ENCODE data around the gene LINC01488.

Gene LINC01488

GRCh38 chr11:69481393-69481844 is at the start of gene LINC01488:
TSS of gene LINC01488 (plus strand) at chr11:69481663.
- H3K36me3 ChIP-seq (ENCODE audit: insufficient read depth, low read length) = no peaks in the 10 kb centered on the region
- H3K4me1 ChIP-seq (ENCODE audit: insufficient read depth, low read length) = peaks cover 24% of the 10 kb centered on the region
- H3K9ac ChIP-seq (ENCODE audit: low read depth, low read length) = no peak within 1 kb of the TSS
- H3K9me3 ChIP-seq (ENCODE audit: control insufficient read depth, insufficient read depth, low read length) = no peaks in the 10 kb centered on the region

GRCh38 chr11:69431893-69432738 is 49.3 kb upstream of the LINC01488 start:
- Histone ChIP-seq H3K9ac (ENCODE audit: low read depth, low read length) (no peak overlapping the region), H3K4me1 (ENCODE audit: insufficient read depth, low read length) (peaks cover 33% of the 10 kb centered on the region; the same call in 1 of the 2 replicates), H3K36me3 (ENCODE audit: insufficient read depth, low read length) (no peaks in the 10 kb centered on the region), H3K9me3 (ENCODE audit: control insufficient read depth, insufficient read depth, low read length) (no peaks in the 10 kb centered on the region)

- H3K36me3 ChIP-seq (ENCODE audit: insufficient read depth, low read length) = no peaks in the 10 kb centered on the region
- peaks cover 50% of the 10 kb centered on the region for H3K4me1 ChIP-seq (ENCODE audit: insufficient read depth, low read length)
Observed at GRCh38 chr11:69433741-69434140, 47.7 kb upstream of the LINC01488 start.

GRCh38 chr11:69434471-69434931 is 47.0 kb upstream of the LINC01488 start:
- Histone ChIP-seq H3K9ac (ENCODE audit: low read depth, low read length) (no peak overlapping the region), H3K36me3 (ENCODE audit: insufficient read depth, low read length) (no peaks in the 10 kb centered on the region), H3K4me1 (ENCODE audit: insufficient read depth, low read length) (peaks cover 55% of the 10 kb centered on the region), H3K9me3 (ENCODE audit: control insufficient read depth, insufficient read depth, low read length) (no peaks in the 10 kb centered on the region)

More at GRCh38 chr11:69433741-69434140, 47.7 kb upstream of the LINC01488 start:
- no peaks in the 10 kb centered on the region for H3K9me3 ChIP-seq (ENCODE audit: control insufficient read depth, insufficient read depth, low read length)
- no peak overlapping the region for H3K9ac ChIP-seq (ENCODE audit: low read depth, low read length)

GRCh38 chr11:69435161-69435986 is 46.1 kb upstream of the LINC01488 start:
- peaks cover 58% of the 10 kb centered on the region for H3K4me1 ChIP-seq (ENCODE audit: insufficient read depth, low read length)
- H3K9ac ChIP-seq (ENCODE audit: low read depth, low read length) = no peak overlapping the region
- H3K9me3 ChIP-seq (ENCODE audit: control insufficient read depth, insufficient read depth, low read length) = no peaks in the 10 kb centered on the region
- no peaks in the 10 kb centered on the region for H3K36me3 ChIP-seq (ENCODE audit: insufficient read depth, low read length)

GRCh38 chr11:69436041-69436982 is 45.2 kb upstream of the LINC01488 start:
- Histone ChIP-seq H3K9ac (ENCODE audit: low read depth, low read length) (no peak overlapping the region), H3K4me1 (ENCODE audit: insufficient read depth, low read length) (peaks cover 58% of the 10 kb centered on the region), H3K9me3 (ENCODE audit: control insufficient read depth, insufficient read depth, low read length) (no peaks in the 10 kb centered on the region), H3K36me3 (ENCODE audit: insufficient read depth, low read length) (no peaks in the 10 kb centered on the region)

- Histone ChIP-seq H3K4me1 (ENCODE audit: insufficient read depth, low read length) (peaks cover 61% of the 10 kb centered on the region), H3K36me3 (ENCODE audit: insufficient read depth, low read length) (no peaks in the 10 kb centered on the region), H3K9ac (ENCODE audit: low read depth, low read length) (no peak overlapping the region), H3K9me3 (ENCODE audit: control insufficient read depth, insufficient read depth, low read length) (no peaks in the 10 kb centered on the region)
Observed at GRCh38 chr11:69437001-69437875, 44.2 kb upstream of the LINC01488 start.

GRCh38 chr11:69437876-69438205 is 43.6 kb upstream of the LINC01488 start:
- H3K36me3 ChIP-seq (ENCODE audit: insufficient read depth, low read length) = no peaks in the 10 kb centered on the region
- peaks cover 64% of the 10 kb centered on the region for H3K4me1 ChIP-seq (ENCODE audit: insufficient read depth, low read length)
- no peak overlapping the region for H3K9ac ChIP-seq (ENCODE audit: low read depth, low read length)
- H3K9me3 ChIP-seq (ENCODE audit: control insufficient read depth, insufficient read depth, low read length) = no peaks in the 10 kb centered on the region

GRCh38 chr11:69438286-69438920 is 43.1 kb upstream of the LINC01488 start:
- Histone ChIP-seq H3K9ac (ENCODE audit: low read depth, low read length) (no peak overlapping the region), H3K4me1 (ENCODE audit: insufficient read depth, low read length) (peaks cover 64% of the 10 kb centered on the region)

GRCh38 chr11:69439127-69439526 is 42.3 kb upstream of the LINC01488 start:
- Histone ChIP-seq H3K36me3 (ENCODE audit: insufficient read depth, low read length) (no peaks in the 10 kb centered on the region), H3K9me3 (ENCODE audit: control insufficient read depth, insufficient read depth, low read length) (no peaks in the 10 kb centered on the region), H3K4me1 (ENCODE audit: insufficient read depth, low read length) (peaks cover 62% of the 10 kb centered on the region), H3K9ac (ENCODE audit: low read depth, low read length) (no peak overlapping the region)

More at GRCh38 chr11:69438286-69438920, 43.1 kb upstream of the LINC01488 start:
- H3K9me3 ChIP-seq (ENCODE audit: control insufficient read depth, insufficient read depth, low read length) = no peaks in the 10 kb centered on the region
- no peaks in the 10 kb centered on the region for H3K36me3 ChIP-seq (ENCODE audit: insufficient read depth, low read length)

GRCh38 chr11:69439651-69440464 is 41.6 kb upstream of the LINC01488 start:
- Histone ChIP-seq H3K9me3 (ENCODE audit: control insufficient read depth, insufficient read depth, low read length) (no peaks in the 10 kb centered on the region), H3K36me3 (ENCODE audit: insufficient read depth, low read length) (no peaks in the 10 kb centered on the region), H3K4me1 (ENCODE audit: insufficient read depth, low read length) (peaks cover 57% of the 10 kb centered on the region), H3K9ac (ENCODE audit: low read depth, low read length) (no peak overlapping the region)

GRCh38 chr11:69440876-69441275 is 40.6 kb upstream of the LINC01488 start:
- Histone ChIP-seq H3K9ac (ENCODE audit: low read depth, low read length) (no peak overlapping the region), H3K4me1 (ENCODE audit: insufficient read depth, low read length) (peaks cover 50% of the 10 kb centered on the region), H3K36me3 (ENCODE audit: insufficient read depth, low read length) (no peaks in the 10 kb centered on the region), H3K9me3 (ENCODE audit: control insufficient read depth, insufficient read depth, low read length) (no peaks in the 10 kb centered on the region)

Data from ES-I3 (cell line).